GM23248 (cell line): ENCODE data around the gene LSM14A.

Source experiments
- EZH2 ChIP-seq: fragments of 200-600 bp; sonication (generic); IDR thresholded peaks from 2 replicates; pipeline ENCODE4 v1.6.1; 2018; ENCODE audit warnings: antibody characterized with exemption, mild to moderate bottlenecking; ENCODE audit not compliant: insufficient read depth, poor library complexity, severe bottlenecking
- EZH2phosphoT487 ChIP-seq: fragments of 200-600 bp; sonication (generic); IDR thresholded peaks from 2 replicates; pipeline ENCODE4 v1.6.1; 2018; ENCODE audit warnings: antibody characterized with exemption, moderate library complexity, mild to moderate bottlenecking, low read depth; ENCODE audit not compliant: insufficient read depth

DNA sequence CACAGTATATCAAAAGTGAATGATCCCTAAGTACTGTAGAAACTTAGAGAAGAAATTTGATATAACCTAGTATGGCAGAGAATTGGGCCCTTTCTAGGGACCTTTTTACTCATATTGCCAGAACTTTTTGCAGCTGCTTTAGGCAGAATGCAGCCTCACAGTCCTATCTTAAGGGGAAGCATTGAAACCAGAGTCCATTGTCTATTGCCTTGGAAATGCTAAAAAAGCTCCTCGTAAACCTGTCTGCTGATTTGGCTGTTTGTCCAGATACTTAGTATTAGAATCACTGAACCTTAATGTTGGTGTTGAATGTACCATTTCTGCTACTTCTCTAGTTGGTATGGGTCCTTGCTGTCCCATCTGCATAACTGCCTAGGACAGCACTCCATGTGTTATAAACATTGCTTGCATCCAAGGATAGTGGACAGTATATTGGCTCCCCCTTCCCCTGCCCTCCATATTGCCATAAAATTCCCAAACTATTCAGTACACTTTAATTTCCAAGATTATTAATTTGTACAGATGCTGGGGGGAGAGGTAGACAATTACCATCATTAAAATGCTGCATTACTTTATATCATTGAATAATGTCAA is 36.1 kb downstream of the LSM14A start:
- TF ChIP-seq EZH2phosphoT487 (no peak), EZH2 (no peak)
